GM19452 (cell line): ENCODE measurements around the gene PCSK1N.

ENCODE experiments used
- ATAC-seq: cut with Tn5 transposase; IDR thresholded peaks from one replicate; pipeline ENCODE4 v1.9.1; 2021; ENCODE audit not compliant: unreplicated experiment

The PCSK1N gene

DNA sequence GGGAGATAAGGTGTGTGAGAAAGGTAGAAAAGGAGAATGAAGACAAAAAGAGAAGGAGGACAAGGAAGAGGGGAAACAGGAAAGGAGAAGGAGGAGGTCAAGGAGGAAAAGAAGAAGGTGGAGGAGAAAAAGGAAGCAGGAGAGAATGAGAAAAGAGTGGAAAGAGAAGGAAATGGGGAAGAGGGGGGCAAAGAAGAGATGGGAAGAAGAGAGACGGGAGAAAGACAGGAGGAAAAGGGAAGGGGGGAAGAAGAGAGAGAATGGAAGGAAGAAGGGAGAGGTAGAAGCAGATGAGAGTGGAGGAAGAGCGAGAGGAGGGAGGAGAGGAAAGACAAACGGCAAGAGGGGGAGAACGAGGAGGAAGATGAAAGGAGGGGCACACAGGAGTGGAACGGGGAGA, 44.9 kb downstream of the PCSK1N start:
- ATAC-seq, result no peak

GRCh38 chrX:48789366-48790220, 45.8 kb downstream of the PCSK1N start:
- ATAC-seq, result no peak

GRCh38 chrX:48787505-48788443, 47.6 kb downstream of the PCSK1N start:
- ATAC-seq, result no peak

GRCh38 chrX:48786825-48787504, 48.4 kb downstream of the PCSK1N start:
- ATAC-seq, result no peak

GRCh38 chrX:48786341-48786800, 49.0 kb downstream of the PCSK1N start, which contains the start of gene GATA1:
Gene GATA1 (plus strand): TSS chrX:48786590. CDS start chrX:48791110, 4,520 bp downstream.
- no peak for ATAC-seq

- no peak for ATAC-seq
Measured at GRCh38 chrX:48785540-48786214, 49.7 kb downstream of the PCSK1N start.

DNA sequence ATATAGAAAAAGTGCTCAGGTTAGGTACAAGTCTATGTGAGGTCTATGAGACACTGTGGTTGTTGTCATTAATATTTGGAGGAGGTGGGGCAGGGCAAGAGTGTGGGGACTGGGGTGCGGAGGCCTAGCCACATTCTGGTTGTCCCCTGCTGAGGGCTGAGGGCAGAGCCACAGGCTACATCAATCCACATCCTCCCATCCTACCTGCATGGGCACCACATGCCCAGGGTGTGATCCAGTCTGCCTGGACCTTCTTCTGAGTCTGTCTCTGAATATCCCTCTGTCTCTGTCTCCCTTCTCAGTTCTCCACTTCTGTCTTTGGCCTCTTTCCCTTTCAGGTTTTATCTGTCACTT, 50.2 kb downstream of the PCSK1N start:
- ATAC-seq, result no peak

DNA sequence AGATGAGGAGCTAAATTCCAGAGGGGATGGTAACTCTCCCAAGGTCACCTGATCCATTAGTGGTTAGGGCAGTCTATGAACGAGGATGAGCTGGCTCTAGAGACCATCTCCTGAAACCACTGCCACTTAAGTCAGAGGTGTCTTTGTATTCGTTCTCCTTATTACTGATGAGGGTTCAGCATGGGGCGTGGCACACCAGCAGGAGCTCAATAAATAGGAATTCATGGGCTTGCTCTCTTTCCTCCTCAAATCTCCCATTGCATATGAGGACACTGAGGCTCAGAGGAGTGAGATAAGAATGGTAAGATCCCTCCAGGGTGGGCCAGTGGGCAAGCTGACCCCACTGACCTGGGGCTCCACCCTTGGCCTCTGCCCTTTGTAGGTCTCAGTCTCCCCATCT, 50.7 kb downstream of the PCSK1N start:
- no peak for ATAC-seq

GRCh38 chrX:48782795-48783194, 52.6 kb downstream of the PCSK1N start:
- no peak for ATAC-seq

DNA sequence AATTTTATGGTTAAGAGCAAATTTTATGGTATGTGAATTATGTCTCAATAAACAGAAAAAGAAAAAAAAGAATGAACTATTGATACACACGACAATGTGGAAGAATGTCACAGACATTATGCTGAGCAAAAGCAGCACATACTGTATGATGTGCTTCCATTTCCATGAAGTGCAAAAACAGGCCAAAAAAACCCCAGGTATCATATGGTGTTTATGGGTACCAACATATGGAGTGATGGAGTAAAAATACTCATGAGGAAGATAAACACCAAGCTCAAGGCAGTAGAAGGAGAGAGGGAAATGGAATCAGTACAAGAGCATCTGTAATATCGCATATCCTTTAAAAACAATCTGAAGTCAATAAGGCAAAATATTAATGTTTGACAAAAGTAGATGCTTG, 53.2 kb downstream of the PCSK1N start:
- ATAC-seq, result no peak

- ATAC-seq, result no peak
Measured at GRCh38 chrX:48781705-48782104, 53.7 kb downstream of the PCSK1N start.
